SK-MEL-5 (cell line): ENCODE measurements around the gene DEFB126. TPM values are rescaled to one million over a fixed set of nuclear protein-coding genes. Genes with fewer than 3 reads are reported as not detected.
"Not testable (repeated sequence)": the region's sequence is repeated elsewhere in the genome, so short reads cannot be mapped to it uniquely, and the experiment has no call there.

Experiments used
- DNase-seq: peaks from one replicate; pipeline ENCODE4 v3.0.0-alpha.2; 2016; ENCODE audit warnings: low read depth, low spot score
- in situ Hi-C: cut with HindIII; loops from 2 replicates; pipeline ENCODE4 v1.10.0; 2016; ENCODE audit warnings: low sequenced_read_pairs, high pct_unique_total_duplicates, low pct_unique_long_range_greater_than_20kb
- polyA plus RNA-seq, 2 experiments: library from polyadenylated mRNA; depleted of rRNA; stranded (reverse); fragments of >200 nt; gene quantifications; 2 replicates each; pipeline ENCODE4 v1.2.3, GENCODE V29; 2015
- total RNA-seq: library from RNA; depleted of rRNA; stranded (reverse); fragments of >200 nt; shearing (Covaris generic); gene quantifications from 2 replicates; pipeline ENCODE4 v1.2.3, GENCODE V29; 2014; rRNA removed

DEFB126 gene
- total RNA-seq, result 5.1 and 5.5 TPM in 2 replicates
- polyA plus RNA-seq (2015; cell fraction: cytosol; rRNA removed), result 2.9 and 5.9 TPM in 2 replicates
- not detected in 2 replicates for polyA plus RNA-seq (2015; cell fraction: nucleus; rRNA removed)

GRCh38 chr20:142290-142689, at the start of gene DEFB126:
Gene DEFB126, plus strand, starts transcription at chr20:142590. Its CDS starts 39 bp downstream, at chr20:142629.
- in situ Hi-C loops, result no loop called here
- DNase-seq, result peak; percentile 32

- in situ Hi-C loops, result no loop called here
- no peak for DNase-seq
Measured at GRCh38 chr20:93641-94040, 48.7 kb upstream of the DEFB126 start.

GRCh38 chr20:95215-95614, 47.2 kb upstream of the DEFB126 start:
- in situ Hi-C loops, result no loop called here

GRCh38 chr20:97691-98090, 44.7 kb upstream of the DEFB126 start:
- in situ Hi-C loops, DNase-seq: not testable (repeated sequence)

More at GRCh38 chr20:95215-95614, 47.2 kb upstream of the DEFB126 start:
- no peak for DNase-seq

GRCh38 chr20:101975-102374, 40.4 kb upstream of the DEFB126 start:
- in situ Hi-C loops, result no loop called here
- no peak for DNase-seq

- no peak for DNase-seq
- in situ Hi-C loops, result no loop called here
Measured at GRCh38 chr20:103456-103855, 38.9 kb upstream of the DEFB126 start.

GRCh38 chr20:112396-112795, 30.0 kb upstream of the DEFB126 start:
- in situ Hi-C loops, result no loop called here
- DNase-seq, result no peak

GRCh38 chr20:117518-117917, 24.9 kb upstream of the DEFB126 start:
- in situ Hi-C loops, result no loop called here
- no peak for DNase-seq

- in situ Hi-C loops, DNase-seq: not testable (repeated sequence)
Measured at GRCh38 chr20:129786-130323, 12.5 kb upstream of the DEFB126 start.

GRCh38 chr20:137668-138490, 4.5 kb upstream of the DEFB126 start:
- in situ Hi-C loops, result no loop called here
- peak; percentile 68 for DNase-seq

- no peak for DNase-seq
- in situ Hi-C loops, result no loop called here
Measured at GRCh38 chr20:145877-146276, 3.5 kb downstream of the DEFB126 start.

GRCh38 chr20:152131-152530, 9.7 kb downstream of the DEFB126 start:
- in situ Hi-C loops, result no loop called here
- peak; percentile 58 for DNase-seq

- no peak for DNase-seq
- in situ Hi-C loops, result no loop called here
Measured at GRCh38 chr20:157154-157553, 14.8 kb downstream of the DEFB126 start, which contains the start of gene DEFB127. Gene DEFB127, plus strand, starts transcription at chr20:157454. Its CDS starts 91 bp downstream, at chr20:157545.

- in situ Hi-C loops, result no loop called here
- DNase-seq, result no peak
Measured at GRCh38 chr20:164618-165017, 22.2 kb downstream of the DEFB126 start.

- in situ Hi-C loops, result no loop called here
- DNase-seq, result no peak
Measured at GRCh38 chr20:168876-169275, 26.5 kb downstream of the DEFB126 start.

GRCh38 chr20:184288-184687, 41.9 kb downstream of the DEFB126 start:
- DNase-seq, result no peak
- in situ Hi-C loops, result no loop called here

- no peak for DNase-seq
- in situ Hi-C loops, result no loop called here
Measured at GRCh38 chr20:187733-188132, 45.3 kb downstream of the DEFB126 start.

- in situ Hi-C loops, result no loop called here
- no peak for DNase-seq
Measured at GRCh38 chr20:189611-190010, 47.2 kb downstream of the DEFB126 start, which contains the start of gene DEFB128. Gene DEFB128, minus strand, starts transcription at chr20:189711. Its CDS starts 88 bp downstream, at chr20:189623.
